Activated T-helper 9 cell treated with anti-CD3 and anti-CD28 coated beads, Interleukin-2, amount 50 U/mL, for 16 hours (primary cell): Measurements from ENCODE around the gene INSRR.

Experiments
- DNase-seq: peaks from one replicate; pipeline ENCODE4 v3.0.0-alpha.2; 2020; ENCODE audit warnings: low read depth

The INSRR gene

GRCh38 chr1:156858959-156859522, at the start of gene INSRR:
TSS of gene INSRR (minus strand) at chr1:156859117. CDS start at chr1:156858621, 496 bp downstream.
- DNase-seq, result no peak

GRCh38 chr1:156908541-156908940, 49.6 kb upstream of the INSRR start:
- DNase-seq, result no peak

GRCh38 chr1:156906206-156906906, 47.4 kb upstream of the INSRR start:
- DNase-seq, result no peak

- no peak for DNase-seq
These were observed 46.7 kb upstream of the INSRR start for GRCh38 chr1:156905651-156906050.

GRCh38 chr1:156905176-156905575, 46.3 kb upstream of the INSRR start:
- no peak for DNase-seq

GRCh38 chr1:156904187-156904959, 45.5 kb upstream of the INSRR start:
- no peak for DNase-seq

- no peak for DNase-seq
These were observed 44.6 kb upstream of the INSRR start for GRCh38 chr1:156903328-156904091.

GRCh38 chr1:156901966-156902915, 43.3 kb upstream of the INSRR start:
- no peak for DNase-seq

- no peak for DNase-seq
These were observed 42.6 kb upstream of the INSRR start for GRCh38 chr1:156901590-156901900.

GRCh38 chr1:156900896-156901589, 42.1 kb upstream of the INSRR start:
- no peak for DNase-seq

- no peak for DNase-seq
These were observed 41.2 kb upstream of the INSRR start for GRCh38 chr1:156899956-156900718.

- DNase-seq, result no peak
These were observed 40.2 kb upstream of the INSRR start for GRCh38 chr1:156898971-156899664.

- DNase-seq, result no peak
These were observed 39.2 kb upstream of the INSRR start for GRCh38 chr1:156898161-156898566.

- no peak for DNase-seq
These were observed 38.3 kb upstream of the INSRR start for GRCh38 chr1:156897078-156897825.

- DNase-seq, result no peak
These were observed 37.6 kb upstream of the INSRR start for GRCh38 chr1:156896490-156897033.

- no peak for DNase-seq
These were observed 37.0 kb upstream of the INSRR start for GRCh38 chr1:156895927-156896326.

GRCh38 chr1:156895455-156895812, 36.5 kb upstream of the INSRR start:
- DNase-seq, result no peak

GRCh38 chr1:156894711-156895454, 36.0 kb upstream of the INSRR start:
- no peak for DNase-seq
